T-helper 2 cell (primary cell): ENCODE results near the gene RPS4Y1.

Experiments
- DNase-seq, 5 experiments: peaks; one replicate each; pipeline versions ENCODE4 v3.0.0 to v3.0.0-alpha.2; 2012 to 2022

Gene RPS4Y1

GRCh38 chrY:2883561-2883960 lies 42.2 kb downstream of the RPS4Y1 start:
- no peak for DNase-seq

GRCh38 chrY:2885880-2886279 lies 44.5 kb downstream of the RPS4Y1 start:
- no peak for DNase-seq

GRCh38 chrY:2887386-2887785 lies 46.0 kb downstream of the RPS4Y1 start:
- peak in 2 of 5 experiments; percentile 4 to 87 for DNase-seq

- DNase-seq: peak in 1 of 5 experiments; percentile 84
Measured at GRCh38 chrY:2887955-2888354, 46.6 kb downstream of the RPS4Y1 start.

- DNase-seq: no peak
Measured at GRCh38 chrY:2893471-2893870, 52.1 kb downstream of the RPS4Y1 start.

- DNase-seq: no peak
Measured at GRCh38 chrY:2896050-2896449, 54.6 kb downstream of the RPS4Y1 start.

- no peak for DNase-seq
Measured at GRCh38 chrY:2907356-2907755, 66.0 kb downstream of the RPS4Y1 start.

GRCh38 chrY:2913066-2913815 lies 71.8 kb downstream of the RPS4Y1 start:
- DNase-seq: peak in 2 of 5 experiments; percentile 9 to 84
